ENCODE data around the gene ZMYND19. TPM values are rescaled to one million over a fixed set of nuclear protein-coding genes. Genes with fewer than 3 reads are reported as not detected.
"Not testable (repeated sequence)": the region's sequence is repeated elsewhere in the genome, so short reads cannot be mapped to it uniquely, and the experiment has no call there.

Gene ZMYND19
- 26.1 and 28.5 TPM in 2 replicates for total RNA-seq

DNA sequence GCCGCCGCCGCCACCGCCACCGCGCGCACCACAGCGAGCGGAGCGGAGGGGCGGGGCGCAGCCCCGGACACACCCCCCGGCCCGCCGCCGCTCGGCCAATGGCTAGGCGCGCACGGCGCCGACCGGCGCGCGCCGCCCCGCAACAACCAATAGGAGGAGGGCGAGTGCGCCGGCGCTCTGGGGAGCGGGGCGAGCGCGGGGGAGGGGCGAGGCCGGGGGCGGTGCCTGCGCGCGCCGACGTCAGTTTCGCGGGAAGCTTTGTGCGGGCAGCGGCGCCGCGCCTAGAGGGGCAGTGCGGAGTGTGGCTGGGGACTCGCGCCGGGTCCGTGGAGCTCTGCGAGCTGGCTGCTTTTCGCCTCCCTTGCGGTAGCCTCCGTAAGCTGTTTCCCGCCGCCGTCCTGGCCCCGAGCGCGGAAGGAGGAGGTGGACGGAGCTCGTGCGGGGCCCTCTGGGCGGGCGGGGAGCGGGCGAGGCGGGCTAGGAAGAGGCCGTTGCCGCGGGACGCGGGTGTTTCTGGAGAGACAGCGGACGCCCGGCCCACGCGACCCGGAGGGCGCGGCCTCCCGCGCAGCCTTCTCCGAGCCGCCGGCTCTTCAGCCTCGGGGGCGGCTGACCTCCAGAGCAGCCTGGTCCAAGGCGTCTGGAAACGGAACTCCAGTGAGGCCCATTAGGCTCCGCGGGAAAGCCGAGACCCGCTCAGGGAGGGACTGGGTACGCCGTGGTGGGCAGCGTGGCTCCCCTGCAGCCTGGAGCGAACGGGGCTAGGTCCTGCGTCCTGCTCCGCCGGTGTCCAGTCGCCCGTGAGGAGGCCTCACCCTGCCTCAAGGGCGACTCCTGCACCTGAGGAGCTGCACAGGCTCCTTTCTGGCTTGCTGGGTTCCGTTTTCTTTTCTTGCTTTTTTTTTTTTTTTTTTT lies at the start of gene ZMYND19:
Gene ZMYND19 (minus strand): TSS at position 44 of the 915 bp plus-strand sequence. CDS start 249 bp downstream, outside the sequence.
- peak; percentile 50 for DNase-seq (ENCODE audit: low read depth, low spot score)

DNA sequence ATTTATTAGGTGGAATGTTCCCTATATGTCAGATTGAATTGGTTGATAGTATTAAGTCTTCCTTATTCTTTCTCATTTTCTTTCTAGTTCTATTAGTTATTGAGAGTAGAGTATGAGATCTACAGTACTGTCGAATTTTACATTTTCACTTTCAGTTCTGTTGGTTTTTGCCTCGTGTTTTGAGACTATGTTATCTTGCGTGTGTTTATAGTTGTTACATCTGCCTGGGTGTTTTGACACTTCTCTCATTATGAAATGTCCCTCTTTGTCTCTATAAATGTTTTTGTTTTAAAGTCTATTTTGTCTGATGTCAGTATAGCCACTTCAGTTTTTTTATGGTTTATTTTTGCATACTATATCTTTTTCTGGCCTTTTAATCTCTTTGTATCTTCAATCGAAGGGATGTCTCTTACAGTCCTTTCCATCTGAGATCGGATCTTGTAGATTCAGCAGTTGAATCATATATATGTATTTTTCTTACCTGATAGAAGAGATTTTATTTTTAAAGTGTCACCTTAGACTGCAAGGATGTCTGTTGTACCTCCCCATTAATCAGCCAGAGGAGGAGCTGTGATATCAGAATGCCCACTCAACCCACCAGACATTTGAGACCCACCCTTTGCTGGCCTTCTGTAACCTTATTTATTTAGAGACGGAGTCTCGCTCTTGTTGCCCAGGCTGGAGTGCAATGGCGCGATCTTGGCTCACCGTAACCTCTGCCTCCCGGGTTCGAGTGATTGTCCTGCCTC lies 49.2 kb upstream of the ZMYND19 start:
- no peak for DNase-seq (ENCODE audit: low read depth, low spot score)

DNA sequence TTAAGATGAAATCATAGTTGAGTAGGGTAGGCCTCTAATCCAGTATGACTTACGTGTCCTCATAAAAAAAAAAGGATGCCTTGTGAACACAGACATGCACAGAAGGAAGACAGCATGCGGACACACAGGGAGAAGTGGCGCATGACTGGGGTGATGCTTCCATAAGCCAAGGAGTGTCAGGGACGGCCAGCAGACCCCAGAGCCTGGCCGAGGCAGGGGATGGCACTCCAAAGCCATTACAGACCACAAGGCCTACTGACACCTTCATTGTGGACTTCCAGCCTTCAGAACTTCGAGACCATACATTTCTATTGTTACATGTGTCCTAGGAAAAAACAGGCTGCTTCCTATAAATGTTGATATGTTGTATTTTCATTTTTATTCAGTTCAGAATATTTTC lies 48.4 kb upstream of the ZMYND19 start:
- DNase-seq (ENCODE audit: low read depth, low spot score), result no peak

DNA sequence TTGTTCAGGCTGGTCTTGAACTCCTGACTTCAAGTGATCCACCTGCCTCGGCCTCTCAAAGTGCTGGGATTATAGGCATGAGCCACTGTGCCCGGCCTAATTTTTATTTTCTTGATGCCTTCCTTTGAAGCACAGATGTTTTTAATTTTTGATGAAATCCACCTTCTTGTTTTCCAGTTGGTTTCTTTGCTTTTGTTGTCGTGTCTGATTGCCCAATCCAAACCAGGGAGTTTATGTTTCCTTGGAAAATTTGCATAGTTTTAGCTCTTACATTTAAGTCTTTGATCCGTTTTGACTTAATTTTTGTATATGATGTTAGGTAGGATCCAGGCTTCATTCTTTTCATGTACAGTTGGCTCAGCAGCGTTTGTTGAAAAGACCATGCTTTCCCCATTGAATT lies 43.7 kb upstream of the ZMYND19 start:
- DNase-seq (ENCODE audit: low read depth, low spot score), result no peak

DNA sequence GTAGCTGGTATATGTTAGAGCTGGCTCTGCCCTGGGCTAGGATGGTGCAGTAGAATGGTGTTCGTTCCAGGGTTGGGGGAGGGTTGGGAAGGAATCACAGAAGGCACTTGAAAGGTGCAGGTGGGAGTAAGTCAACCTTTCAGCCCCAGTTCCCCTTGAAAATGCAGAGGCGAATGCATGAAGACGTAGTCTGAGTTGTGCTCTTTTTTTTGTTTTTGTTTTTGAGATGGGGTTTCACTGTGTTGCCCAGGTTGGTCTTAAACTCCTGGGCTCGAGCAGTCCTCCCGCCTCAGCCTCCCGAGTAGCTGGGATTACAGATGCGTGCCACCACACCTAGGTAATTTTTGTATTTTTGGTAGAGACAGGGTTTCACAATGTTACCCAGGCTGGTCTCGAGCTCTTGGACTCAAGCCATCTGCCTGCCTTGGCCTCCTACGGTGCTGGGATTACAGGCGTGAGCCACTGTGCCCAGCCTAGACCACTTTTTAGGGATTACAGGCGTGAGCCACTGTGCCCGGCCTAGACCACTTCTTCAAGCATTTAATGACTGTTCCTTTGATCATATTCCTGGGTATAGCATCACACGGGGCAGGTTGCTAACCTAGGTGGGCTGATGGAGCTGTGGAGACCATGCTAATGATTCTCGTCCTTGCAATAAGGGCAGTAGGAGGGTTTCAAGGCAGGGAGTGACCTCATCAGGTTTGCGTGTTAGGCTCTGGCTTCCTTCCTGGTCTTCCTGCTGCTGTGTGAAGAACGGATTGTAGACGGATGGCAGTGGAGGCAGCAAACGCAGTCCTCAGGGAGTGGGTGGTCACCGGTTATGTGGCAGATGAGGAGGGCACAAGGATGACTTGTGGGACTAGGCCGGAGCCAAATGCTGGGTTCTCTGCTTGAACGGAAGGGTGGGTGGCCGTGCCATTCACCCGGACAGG lies 42.2 kb upstream of the ZMYND19 start:
- DNase-seq (ENCODE audit: low read depth, low spot score), result peak; percentile 50

DNA sequence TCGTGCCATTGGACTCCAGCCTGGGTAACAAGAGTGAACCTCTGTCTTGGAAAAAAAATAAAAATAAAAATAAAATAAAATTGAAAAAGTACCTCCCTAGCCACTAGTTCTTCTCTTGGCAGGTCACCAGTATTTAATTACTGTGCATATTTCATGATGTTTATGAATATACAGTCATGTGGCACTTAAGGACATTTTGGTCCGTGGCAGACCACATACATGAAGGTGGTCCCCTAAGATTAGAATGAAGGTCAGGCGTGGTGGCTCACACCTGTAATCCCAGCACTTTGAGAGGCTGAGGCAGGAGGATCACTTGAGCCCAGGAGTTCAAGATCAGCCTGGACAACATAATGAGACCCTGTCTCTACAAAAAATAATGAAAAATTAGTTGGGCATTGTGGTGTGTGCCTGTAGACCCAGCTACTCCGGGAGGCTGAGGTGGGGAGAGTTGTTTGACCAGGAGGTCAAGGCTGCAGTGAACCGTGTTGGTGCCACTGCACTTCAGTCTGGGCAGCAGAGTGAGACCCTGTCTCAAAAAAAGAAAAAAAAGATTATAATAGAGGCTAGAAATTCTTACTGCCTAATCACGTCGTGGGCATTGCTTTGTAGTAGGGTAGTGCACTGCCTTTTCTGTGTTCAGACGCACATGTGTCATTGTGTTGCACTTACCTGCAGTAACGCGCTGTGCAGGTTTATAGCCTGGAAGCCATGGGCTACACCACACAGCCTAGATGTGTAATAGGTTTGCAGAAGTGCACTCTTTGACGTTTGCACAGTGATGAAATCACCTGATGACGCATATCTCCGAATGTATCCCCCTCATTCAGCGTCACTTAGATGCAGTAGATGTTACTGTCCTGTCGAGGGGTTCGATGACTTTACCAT lies 41.3 kb upstream of the ZMYND19 start:
- no peak for DNase-seq (ENCODE audit: low read depth, low spot score)

DNA sequence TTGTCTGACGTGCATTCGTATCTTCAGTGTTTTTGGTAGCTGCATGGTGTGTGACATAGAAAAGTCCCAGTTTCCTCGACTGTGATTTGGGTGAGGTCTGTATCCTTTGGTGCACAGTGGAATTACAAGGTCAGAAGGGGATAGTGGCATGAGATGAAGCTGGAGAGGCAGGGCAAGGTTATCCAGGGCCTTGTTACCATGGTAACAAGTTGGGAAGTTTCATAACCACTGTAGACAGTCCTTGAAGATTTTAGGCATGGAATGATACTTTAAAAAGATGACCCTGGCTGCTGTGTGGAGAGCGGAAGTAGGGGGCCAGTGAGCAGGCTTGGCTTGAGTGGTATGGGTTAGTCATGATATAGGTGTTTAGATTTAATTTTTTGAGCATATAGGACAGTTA lies 40.4 kb upstream of the ZMYND19 start:
- no peak for DNase-seq (ENCODE audit: low read depth, low spot score)

DNA sequence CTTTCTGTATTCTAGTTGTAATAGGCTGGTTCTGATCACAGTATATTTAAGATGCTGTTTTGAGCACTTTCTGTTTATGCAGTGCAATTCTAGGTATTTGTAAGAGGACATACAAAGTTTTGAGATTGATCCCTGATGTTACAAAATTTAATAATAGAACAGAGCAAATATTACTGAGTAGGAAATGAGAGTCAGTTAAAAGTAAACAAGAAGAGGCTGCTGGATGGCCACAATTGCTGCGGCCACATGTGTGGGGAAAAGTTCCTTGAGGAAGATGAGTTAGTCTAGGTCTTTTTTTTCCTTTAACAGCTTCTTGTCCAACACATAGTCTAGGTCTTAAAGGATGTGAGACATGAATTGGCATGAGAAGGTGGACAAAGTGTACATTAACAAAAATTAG lies 39.8 kb upstream of the ZMYND19 start:
- DNase-seq (ENCODE audit: low read depth, low spot score), result no peak

DNA sequence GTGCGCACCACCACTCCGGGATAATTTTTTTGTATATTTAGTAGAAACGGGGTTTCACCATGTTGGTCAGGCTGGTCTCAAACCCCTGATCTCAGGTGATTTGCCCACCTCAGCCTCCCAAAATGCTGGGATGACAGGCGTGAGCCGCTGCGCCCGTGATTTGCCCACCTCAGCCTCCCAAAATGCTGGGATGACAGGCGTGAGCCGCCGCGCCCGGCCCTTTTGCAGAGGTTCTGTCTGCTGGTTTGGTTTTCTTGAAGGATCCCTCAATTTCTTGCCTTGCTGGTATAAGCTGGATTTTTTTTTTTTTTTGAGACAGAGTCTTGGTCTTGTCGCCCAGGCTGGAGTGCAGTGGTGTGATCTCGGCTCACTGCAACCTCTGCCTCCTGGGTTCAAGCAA lies 37.1 kb upstream of the ZMYND19 start:
- not testable (repeated sequence) for DNase-seq (ENCODE audit: low read depth, low spot score)

DNA sequence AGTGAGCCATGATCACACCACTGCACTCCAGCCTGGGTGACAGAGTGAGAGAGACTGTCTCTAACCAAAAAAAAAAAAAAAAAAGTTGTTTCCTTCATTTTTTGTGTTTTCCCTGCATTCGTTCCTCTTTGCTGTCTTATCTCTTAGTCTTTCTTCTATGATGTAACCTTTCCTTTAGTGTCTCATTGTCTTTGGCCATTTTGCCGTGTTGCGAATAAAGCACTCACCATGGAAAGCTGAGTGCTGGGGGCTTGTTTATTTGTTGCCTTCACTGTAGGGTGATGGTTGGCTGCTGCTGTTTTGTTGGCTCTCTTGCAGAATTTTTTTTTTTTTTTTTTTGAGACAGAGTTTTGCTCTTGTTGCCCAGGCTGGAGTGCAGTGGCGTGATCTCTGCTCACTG lies 36.2 kb upstream of the ZMYND19 start:
- DNase-seq (ENCODE audit: low read depth, low spot score), result no peak

DNA sequence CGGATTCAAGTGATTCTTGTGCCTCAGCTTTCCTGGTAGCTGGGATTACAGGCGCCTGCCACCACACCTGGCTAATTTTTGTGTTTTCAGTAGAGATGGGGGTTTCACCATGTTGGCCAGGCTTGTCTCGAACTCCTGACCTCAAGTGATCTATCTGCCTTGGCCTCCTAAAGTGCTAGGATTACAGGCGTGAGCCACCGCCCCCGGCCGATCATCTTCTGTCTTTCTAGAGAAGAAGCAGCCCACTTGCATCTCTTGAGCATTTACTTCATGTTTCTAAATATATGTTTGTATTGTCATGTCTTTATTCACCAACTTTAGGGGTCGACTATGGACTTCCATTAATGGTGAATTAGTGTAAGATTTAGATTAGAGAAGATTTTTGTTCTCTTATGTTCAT lies 31.9 kb upstream of the ZMYND19 start:
- DNase-seq (ENCODE audit: low read depth, low spot score), result not testable (repeated sequence)

DNA sequence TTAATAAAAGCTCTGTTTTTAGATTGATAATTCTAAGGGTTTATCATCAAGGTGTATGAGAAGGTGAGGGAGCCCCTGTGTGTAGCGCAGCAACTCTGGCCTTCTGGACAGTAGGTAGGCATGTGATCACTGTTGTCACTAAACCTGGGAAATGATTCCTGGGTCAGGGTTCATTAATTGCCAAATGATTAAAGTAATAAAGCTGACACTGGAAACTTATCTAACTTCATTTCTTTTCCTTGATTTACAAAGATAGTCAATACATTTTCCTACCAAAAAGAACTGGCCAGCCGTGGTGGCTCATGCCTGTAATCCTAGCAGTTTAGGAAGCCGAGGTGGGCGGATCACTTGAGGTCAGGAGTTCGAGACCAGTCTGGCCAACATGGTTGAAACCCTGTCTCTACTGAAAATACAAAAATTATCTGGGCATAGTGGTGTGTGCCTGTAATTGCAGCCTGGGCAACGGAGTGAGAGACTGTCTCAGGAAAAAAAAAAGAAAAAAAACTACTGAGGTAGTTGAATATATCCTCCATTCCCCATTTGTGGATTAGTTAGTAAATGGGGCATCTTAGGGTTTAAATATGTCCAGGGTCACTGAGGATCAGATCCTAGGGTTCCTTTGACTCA lies 30.9 kb upstream of the ZMYND19 start:
- DNase-seq (ENCODE audit: low read depth, low spot score), result no peak

DNA sequence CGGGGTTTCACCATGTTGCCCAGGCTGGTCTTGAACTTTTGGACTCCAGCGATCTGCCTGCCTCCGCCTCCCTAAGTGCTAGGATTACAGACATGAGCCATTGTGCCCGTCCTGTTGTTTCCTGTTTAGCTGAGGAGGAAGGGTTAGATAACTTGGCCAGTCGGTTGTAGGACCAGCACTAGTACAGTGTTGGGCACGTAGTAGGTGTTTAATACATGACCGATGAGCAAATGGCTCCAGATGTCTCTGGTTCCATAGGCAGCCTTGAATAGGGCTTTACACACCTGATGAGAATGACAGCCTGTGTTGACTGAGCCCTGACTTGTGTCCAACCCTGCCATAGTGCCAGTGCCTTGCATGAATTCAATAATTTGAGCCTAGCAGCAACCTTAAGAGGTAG lies 30.3 kb upstream of the ZMYND19 start:
- no peak for DNase-seq (ENCODE audit: low read depth, low spot score)

DNA sequence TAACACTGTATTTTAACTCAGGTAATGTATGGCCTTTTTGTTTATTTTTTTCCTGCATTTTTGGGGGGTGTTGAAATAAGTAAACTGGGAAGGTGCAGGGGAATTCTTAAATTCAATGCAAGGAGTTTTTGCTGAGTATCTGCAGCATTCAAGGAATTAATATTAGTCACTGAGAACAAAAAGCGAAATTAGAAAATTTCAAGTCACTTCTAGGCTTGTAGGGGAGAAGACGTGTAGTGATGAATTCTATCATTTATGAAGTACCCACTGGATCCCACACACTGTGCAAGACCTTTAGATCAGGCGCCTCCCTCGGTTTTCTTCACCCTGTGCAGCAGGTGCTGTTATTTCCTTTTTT lies 29.7 kb upstream of the ZMYND19 start:
- no peak for DNase-seq (ENCODE audit: low read depth, low spot score)

DNA sequence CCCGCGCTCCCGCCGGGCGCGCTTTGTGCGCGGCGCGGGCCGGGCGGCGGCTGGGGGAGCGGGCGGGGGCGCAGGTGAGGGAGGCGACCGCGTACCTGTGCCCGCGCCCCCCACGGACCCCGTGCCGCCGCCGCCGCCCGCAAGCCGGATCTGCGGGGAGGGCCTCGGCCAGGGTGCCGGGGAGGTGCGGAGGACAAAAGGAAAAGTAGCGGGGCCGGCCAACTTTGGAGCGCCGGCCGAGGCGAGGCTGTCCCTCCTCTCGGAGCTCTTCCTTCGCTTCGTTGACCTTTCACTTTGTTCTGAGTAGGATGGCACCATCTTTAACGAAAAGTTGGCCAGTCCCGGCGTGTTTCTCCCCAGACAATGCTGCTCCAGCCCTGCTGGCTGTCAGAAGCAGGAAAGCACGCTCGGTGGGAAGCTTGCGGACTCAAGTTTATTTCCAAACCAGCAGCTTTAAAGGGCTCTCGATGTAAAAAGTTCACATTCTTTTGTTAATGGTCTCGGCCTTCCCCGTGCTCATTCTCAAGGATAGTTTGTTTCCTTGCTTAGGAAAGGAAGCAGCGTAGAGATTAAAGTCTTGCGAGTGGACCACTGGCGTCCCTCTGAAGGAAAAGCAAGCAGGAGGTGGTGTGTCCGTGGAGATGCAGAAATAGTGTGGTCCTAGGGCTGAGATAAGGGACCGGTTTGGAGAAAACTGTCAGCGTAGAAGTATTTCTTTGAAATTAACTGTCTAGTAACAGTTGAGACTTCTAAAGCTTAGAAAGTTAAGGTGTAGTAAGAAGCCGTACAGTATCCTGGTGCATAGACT lies 29.1 kb upstream of the ZMYND19 start:
- no peak for DNase-seq (ENCODE audit: low read depth, low spot score)

DNA sequence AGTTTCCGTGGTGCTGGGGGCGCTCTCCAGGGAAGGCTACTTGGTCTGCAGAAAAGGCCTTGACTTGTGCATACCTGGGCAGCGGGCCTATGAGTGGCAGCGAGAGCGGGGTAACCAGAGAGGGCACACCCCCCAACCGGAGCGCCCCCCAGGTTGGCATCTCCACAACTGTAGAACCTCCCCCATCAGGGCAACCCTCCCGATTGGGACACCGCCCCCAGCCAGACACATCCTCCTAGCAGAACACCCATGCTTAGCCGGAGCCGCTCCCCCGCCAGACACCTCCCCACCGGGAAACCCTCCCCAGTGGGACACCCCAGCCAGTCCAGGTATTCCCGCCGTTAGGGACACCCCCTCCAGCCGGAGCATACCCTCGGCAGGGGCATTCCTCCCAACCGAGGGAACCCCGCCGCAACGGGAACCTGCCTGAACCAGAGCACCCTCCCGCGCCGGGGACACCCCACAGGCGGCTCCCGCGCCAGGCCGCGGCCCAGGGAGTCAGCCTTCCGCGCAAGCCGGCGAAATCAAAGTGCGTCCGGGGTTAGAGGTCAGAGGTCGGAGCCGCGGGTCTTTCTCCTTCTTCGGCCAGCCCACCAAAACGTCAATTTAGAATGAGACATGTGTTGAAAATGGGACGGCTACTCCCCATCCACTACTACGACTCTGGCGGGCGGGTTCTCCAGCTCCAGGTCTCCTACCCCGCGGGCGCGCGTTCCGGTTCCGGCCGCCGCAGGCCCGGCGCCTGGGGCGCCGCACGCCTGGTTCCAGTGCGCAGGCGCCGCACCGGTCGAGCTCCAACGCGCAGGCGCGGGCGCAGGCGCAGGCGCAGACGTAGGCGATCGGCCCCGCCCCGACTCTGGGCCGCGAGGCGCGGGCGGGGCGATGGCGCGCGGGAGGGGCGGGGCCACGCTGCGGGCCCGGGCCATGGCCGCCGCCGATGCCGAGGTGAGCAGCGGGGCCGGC lies 28.1 kb upstream of the ZMYND19 start, which contains the start of gene EHMT1:
Gene EHMT1 (plus strand): TSS at position 901 of the 963 bp plus-strand sequence. CDS start 24 bp downstream, at position 925.
- no peak for DNase-seq (ENCODE audit: low read depth, low spot score)

DNA sequence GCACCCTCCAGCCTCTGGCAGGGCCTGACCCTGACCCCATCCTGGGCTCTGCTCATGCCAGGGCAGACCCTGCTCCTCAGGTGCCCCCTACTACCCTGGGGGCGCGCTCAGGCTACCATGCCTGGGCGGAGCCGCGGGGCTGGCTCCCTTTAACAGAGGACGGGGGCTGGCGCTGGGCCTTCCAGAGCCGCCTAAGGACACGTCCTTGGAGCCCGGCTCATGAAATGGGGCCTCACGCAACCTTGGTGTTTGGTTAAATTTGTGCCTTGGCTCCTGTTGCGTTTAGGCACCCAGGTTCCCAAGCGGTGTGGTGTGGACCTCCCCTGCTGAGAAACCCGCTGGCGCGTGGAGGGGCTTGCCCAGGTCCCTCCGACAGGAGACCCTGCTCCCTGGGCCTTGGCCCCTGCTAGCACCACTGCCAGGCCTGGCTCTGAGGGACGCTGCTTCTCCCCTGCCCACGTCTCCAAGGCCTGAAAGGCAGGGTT lies 25.1 kb upstream of the ZMYND19 start:
- DNase-seq (ENCODE audit: low read depth, low spot score), result no peak
